OCI-LY1 (cell line): ENCODE results near the gene CWF19L2.
"Not testable (repeated sequence)": the region's sequence is repeated elsewhere in the genome, so short reads cannot be mapped to it uniquely, and the experiment has no call there.

Source experiments
- H2AFZ ChIP-seq: fragments of 200-600 bp; sonication (generic), shearing (Covaris generic); 2 replicates; pipeline ENCODE4 v1.6.0; 2014; ENCODE audit warnings: antibody characterized with exemption, mild to moderate bottlenecking, low read length
- H3F3A ChIP-seq: fragments of 200-600 bp; sonication (generic), shearing (Covaris generic); 2 replicates; pipeline ENCODE4 v1.6.0; 2014; ENCODE audit warnings: mild to moderate bottlenecking, antibody characterized with exemption, low read length, moderate library complexity; ENCODE audit not compliant: insufficient read depth
- H3K27ac ChIP-seq: fragments of 200-600 bp; sonication (generic); 2 replicates; pipeline ENCODE4 v1.5.1; 2014; ENCODE audit warnings: low read length, mixed run types, mild to moderate bottlenecking, low read depth; ENCODE audit not compliant: poor library complexity, severe bottlenecking
- H3K27me3 ChIP-seq: fragments of 200-600 bp; sonication (generic); 2 replicates; pipeline ENCODE4 v1.6.0; 2014; ENCODE audit warnings: antibody characterized with exemption, mild to moderate bottlenecking, low read length, moderate library complexity; ENCODE audit not compliant: insufficient read depth
- H3K36me3 ChIP-seq: fragments of 200-600 bp; sonication (generic); 2 replicates; pipeline ENCODE4 v1.6.1; 2014; ENCODE audit warnings: mild to moderate bottlenecking, antibody characterized with exemption, low read length, moderate library complexity, mixed read lengths; ENCODE audit not compliant: insufficient read depth
- H3K4me1 ChIP-seq: fragments of 200-600 bp; sonication (generic); 2 replicates; pipeline ENCODE4 v1.5.1; 2014; ENCODE audit warnings: mild to moderate bottlenecking, low read length, moderate library complexity; ENCODE audit not compliant: insufficient read depth, severe bottlenecking
- H3K4me2 ChIP-seq: fragments of 200-600 bp; sonication (generic), shearing (Covaris generic); 2 replicates; pipeline ENCODE4 v1.6.1; 2014; ENCODE audit warnings: low read length
- H3K4me3 ChIP-seq: fragments of 200-600 bp; sonication (generic); 2 replicates; pipeline ENCODE4 v1.5.1; 2014; ENCODE audit warnings: low read length, low read depth, mild to moderate bottlenecking, mixed read lengths; ENCODE audit not compliant: poor library complexity, severe bottlenecking
- H3K79me2 ChIP-seq: fragments of 200-600 bp; shearing (Covaris generic); 2 replicates; pipeline ENCODE4 v1.6.1; 2016; ENCODE audit warnings: mixed run types, low read length, mixed read lengths; ENCODE audit not compliant: insufficient read depth
- H3K9ac ChIP-seq: fragments of 200-600 bp; sonication (generic), shearing (Covaris generic); 2 replicates; pipeline ENCODE4 v1.6.1; 2014; ENCODE audit warnings: mild to moderate bottlenecking, low read length, mixed read lengths
- H3K9me2 ChIP-seq: fragments of 200-600 bp; sonication (generic), shearing (Covaris generic); 2 replicates; pipeline ENCODE4 v1.6.1; 2014; ENCODE audit warnings: low read depth, mild to moderate bottlenecking, low read length, mixed read lengths
- H3K9me3 ChIP-seq: fragments of 200-600 bp; shearing (Covaris generic); 2 replicates; pipeline ENCODE4 v1.6.1; 2014; ENCODE audit warnings: low read length, mixed read lengths
- H4K20me1 ChIP-seq: fragments of 200-600 bp; sonication (generic), shearing (Covaris generic); 2 replicates; pipeline ENCODE4 v1.6.0; 2016; ENCODE audit warnings: mild to moderate bottlenecking, low read length; ENCODE audit not compliant: insufficient read depth
- EZH2 ChIP-seq: fragments of 200-600 bp; sonication (generic), shearing (Covaris generic); IDR thresholded peaks from 2 replicates; pipeline ENCODE4 v1.8.0; 2017; ENCODE audit warnings: borderline replicate concordance, mixed run types, mild to moderate bottlenecking, antibody characterized with exemption, low read length, moderate library complexity, mixed read lengths
- TF ChIP-seq, protein P1 (sequence below): fragments of 200-600 bp; sonication (generic), shearing (Covaris generic); IDR thresholded peaks from 2 replicates; pipeline ENCODE4 v1.5.1; 2017; ENCODE audit warnings: mild to moderate bottlenecking, antibody characterized with exemption, low read length, moderate library complexity, mixed read lengths

CWF19L2 gene

DNA sequence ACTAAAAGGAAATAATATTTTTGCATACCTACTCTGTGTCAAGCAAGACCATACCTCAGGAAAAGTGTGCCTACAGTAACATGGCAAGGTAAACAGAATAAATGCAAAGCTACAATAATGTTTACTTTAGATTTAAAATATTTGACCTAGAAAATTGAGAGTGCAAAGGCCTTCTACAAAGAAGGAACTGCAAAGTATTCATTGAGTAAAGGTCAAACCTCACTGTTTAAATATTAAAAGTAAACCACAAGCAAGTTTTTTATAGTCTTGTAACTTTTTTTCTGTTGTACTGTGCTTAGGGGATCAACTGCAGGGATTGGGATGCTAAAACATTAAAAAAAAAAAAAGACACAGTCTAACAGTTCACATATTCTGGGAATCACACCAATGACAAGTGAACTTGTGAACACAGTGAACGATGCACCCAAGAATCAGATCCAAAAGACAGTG lies 48.8 kb downstream of the CWF19L2 start:
- no peaks in the 10 kb centered on the region for H4K20me1 ChIP-seq
- no peaks in the 10 kb centered on the region for H3K9me3 ChIP-seq
- H3K9me2 ChIP-seq, result no peaks in the 10 kb centered on the region
- peaks cover 6% of the 10 kb centered on the region; the same call in 1 of the 2 replicates for H3K36me3 ChIP-seq
- no peak overlapping the region for H2AFZ ChIP-seq
- H3K27ac ChIP-seq, result no peak overlapping the region
- TF ChIP-seq EZH2, result no peak
- TF ChIP-seq, protein P1, sequence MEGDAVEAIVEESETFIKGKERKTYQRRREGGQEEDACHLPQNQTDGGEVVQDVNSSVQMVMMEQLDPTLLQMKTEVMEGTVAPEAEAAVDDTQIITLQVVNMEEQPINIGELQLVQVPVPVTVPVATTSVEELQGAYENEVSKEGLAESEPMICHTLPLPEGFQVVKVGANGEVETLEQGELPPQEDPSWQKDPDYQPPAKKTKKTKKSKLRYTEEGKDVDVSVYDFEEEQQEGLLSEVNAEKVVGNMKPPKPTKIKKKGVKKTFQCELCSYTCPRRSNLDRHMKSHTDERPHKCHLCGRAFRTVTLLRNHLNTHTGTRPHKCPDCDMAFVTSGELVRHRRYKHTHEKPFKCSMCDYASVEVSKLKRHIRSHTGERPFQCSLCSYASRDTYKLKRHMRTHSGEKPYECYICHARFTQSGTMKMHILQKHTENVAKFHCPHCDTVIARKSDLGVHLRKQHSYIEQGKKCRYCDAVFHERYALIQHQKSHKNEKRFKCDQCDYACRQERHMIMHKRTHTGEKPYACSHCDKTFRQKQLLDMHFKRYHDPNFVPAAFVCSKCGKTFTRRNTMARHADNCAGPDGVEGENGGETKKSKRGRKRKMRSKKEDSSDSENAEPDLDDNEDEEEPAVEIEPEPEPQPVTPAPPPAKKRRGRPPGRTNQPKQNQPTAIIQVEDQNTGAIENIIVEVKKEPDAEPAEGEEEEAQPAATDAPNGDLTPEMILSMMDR, result no peak
- H3K9ac ChIP-seq, result no peak overlapping the region
- H3F3A ChIP-seq, result no peaks in the 10 kb centered on the region
- H3K4me3 ChIP-seq, result no peak overlapping the region
- no peaks in the 10 kb centered on the region for H3K27me3 ChIP-seq
- no peaks in the 10 kb centered on the region for H3K4me1 ChIP-seq
- H3K79me2 ChIP-seq, result no peaks in the 10 kb centered on the region
- no peak overlapping the region for H3K4me2 ChIP-seq

DNA sequence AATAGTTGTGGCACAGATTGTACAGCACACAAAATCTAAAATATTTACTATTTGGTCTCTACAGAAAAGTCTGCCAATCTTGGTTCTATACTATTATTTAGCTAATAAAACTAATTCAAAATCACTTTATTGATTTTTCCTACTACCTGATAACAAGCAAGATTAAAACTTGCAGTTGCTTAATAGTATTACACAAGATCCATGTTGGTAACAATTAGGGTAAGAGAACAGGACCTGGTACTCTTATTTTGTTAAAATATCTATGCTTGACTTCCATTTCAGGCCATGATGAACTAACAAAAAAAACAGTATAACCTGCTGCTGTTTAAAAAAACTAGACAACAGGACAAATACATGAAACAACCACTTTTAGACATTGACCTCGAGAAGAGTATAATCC lies 52.4 kb downstream of the CWF19L2 start:
- H3K9ac ChIP-seq, result no peak overlapping the region
- H3K27me3 ChIP-seq, result no peaks in the 10 kb centered on the region
- no peak overlapping the region for H2AFZ ChIP-seq
- H3K4me1 ChIP-seq, result no peaks in the 10 kb centered on the region
- TF ChIP-seq, protein P1, result no peak
- TF ChIP-seq EZH2, result no peak
- no peaks in the 10 kb centered on the region for H3K79me2 ChIP-seq
- H3F3A ChIP-seq, result no peaks in the 10 kb centered on the region
- H3K4me2 ChIP-seq, result no peak overlapping the region
- H3K9me2 ChIP-seq, result no peaks in the 10 kb centered on the region
- H3K27ac ChIP-seq, result no peak overlapping the region
- H3K4me3 ChIP-seq, result no peak overlapping the region
- no peaks in the 10 kb centered on the region for H3K9me3 ChIP-seq
- H4K20me1 ChIP-seq, result no peaks in the 10 kb centered on the region
- no peaks in the 10 kb centered on the region for H3K36me3 ChIP-seq

DNA sequence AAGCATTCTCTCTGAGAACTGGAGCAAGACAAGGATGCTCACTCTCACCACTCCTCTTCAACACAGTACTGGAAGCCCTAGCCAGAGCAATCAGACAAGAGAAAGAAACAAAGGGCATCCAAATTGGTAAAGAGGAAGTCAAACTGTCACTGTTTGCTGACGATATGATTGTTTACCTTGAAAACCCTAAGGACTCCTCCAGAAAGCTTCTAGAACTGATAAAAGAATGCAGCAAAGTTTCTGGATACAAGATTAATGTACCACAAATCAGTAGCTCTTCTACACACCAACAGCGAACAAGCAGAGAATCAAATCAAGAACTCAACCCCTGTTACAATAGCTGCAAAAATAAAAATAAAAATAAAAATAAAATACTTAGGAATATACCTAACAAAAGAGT lies 56.5 kb downstream of the CWF19L2 start:
- H3K27ac ChIP-seq, H4K20me1 ChIP-seq, H3K4me3 ChIP-seq, H2AFZ ChIP-seq, H3K4me1 ChIP-seq, H3K79me2 ChIP-seq, H3F3A ChIP-seq, H3K27me3 ChIP-seq, H3K9me2 ChIP-seq, H3K9me3 ChIP-seq, H3K4me2 ChIP-seq, H3K9ac ChIP-seq: not testable (repeated sequence)
- peaks cover 17% of the 10 kb centered on the region for H3K36me3 ChIP-seq

DNA sequence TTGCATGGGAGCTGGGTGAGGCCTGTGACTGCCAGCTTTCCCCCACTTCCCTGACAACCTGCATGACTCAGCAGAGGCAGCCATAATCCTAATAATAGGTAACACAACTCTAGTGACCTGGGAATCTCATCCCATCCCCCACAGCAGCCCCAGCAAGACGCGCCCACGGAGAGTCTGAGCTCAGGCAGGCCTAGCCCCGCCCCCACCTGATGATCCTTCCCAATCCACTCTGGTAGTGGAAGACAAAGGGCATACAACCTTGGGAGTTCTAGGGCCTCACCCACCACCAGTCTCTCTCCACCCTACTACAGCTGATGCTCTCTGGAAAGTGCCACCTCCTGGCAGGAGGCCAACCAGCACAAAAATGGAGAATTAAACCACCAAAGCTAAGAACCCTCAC lies 60.3 kb downstream of the CWF19L2 start:
- Histone ChIP-seq H3K4me2 (no peak overlapping the region), H3K9ac (no peak overlapping the region), H3K4me3 (no peak overlapping the region), H3K4me1 (no peaks in the 10 kb centered on the region), H3K79me2 (no peaks in the 10 kb centered on the region), H3K9me2 (no peaks in the 10 kb centered on the region), H3K27ac (no peak overlapping the region), H4K20me1 (no peaks in the 10 kb centered on the region), H3K36me3 (peaks cover 20% of the 10 kb centered on the region), H3K9me3 (no peaks in the 10 kb centered on the region), H3K27me3 (no peaks in the 10 kb centered on the region), H2AFZ (no peak overlapping the region), H3F3A (no peaks in the 10 kb centered on the region)
- no peak for TF ChIP-seq EZH2
- TF ChIP-seq, protein P1, result no peak
